NB4 (cell line): Measurements from ENCODE around the gene KDM1B.
"Not testable (repeated sequence)": the region's sequence is repeated elsewhere in the genome, so short reads cannot be mapped to it uniquely, and the experiment has no call there.

Experiments
- DNase-seq: peaks from one replicate; pipeline ENCODE4 v3.0.0; 2010; ENCODE audit warnings: low read depth
- H3K4me3 ChIP-seq: one replicate; pipeline ENCODE4 v1.5.1; 2011; ENCODE audit warnings: mild to moderate bottlenecking, low read depth, low read length, moderate library complexity
- MYC ChIP-seq: IDR thresholded peaks from 2 replicates; pipeline ENCODE4 v1.6.1; 2011; ENCODE audit warnings: low read depth, low read length
- POLR2A ChIP-seq: IDR thresholded peaks from 2 replicates; pipeline ENCODE4 v1.6.1; 2011; ENCODE audit warnings: mild to moderate bottlenecking; ENCODE audit not compliant: insufficient read length; ENCODE audit errors: extremely low read depth
- TF ChIP-seq, protein P1 (sequence below): IDR thresholded peaks from one replicate; pipeline ENCODE4 v1.5.1; 2012; ENCODE audit warnings: low read depth, low read length
- TF ChIP-seq, protein P2 (sequence below): IDR thresholded peaks from 2 replicates; pipeline ENCODE4 v1.6.1; 2011; ENCODE audit warnings: low read depth, low read length

Gene KDM1B

DNA sequence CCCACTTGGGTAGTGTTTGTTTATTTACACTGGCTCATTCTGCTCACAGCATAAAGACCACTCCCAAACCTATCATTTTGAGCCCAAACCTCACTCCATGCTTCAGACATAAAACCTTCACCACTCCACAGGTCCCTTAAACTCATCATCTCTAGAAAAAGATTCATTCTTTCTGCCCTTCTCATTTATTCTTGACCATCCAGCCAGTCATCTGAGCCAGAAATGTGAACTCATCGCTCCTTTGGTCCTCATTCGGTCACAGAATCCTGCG is 12.7 kb upstream of the KDM1B start:
- TF ChIP-seq, protein P1, sequence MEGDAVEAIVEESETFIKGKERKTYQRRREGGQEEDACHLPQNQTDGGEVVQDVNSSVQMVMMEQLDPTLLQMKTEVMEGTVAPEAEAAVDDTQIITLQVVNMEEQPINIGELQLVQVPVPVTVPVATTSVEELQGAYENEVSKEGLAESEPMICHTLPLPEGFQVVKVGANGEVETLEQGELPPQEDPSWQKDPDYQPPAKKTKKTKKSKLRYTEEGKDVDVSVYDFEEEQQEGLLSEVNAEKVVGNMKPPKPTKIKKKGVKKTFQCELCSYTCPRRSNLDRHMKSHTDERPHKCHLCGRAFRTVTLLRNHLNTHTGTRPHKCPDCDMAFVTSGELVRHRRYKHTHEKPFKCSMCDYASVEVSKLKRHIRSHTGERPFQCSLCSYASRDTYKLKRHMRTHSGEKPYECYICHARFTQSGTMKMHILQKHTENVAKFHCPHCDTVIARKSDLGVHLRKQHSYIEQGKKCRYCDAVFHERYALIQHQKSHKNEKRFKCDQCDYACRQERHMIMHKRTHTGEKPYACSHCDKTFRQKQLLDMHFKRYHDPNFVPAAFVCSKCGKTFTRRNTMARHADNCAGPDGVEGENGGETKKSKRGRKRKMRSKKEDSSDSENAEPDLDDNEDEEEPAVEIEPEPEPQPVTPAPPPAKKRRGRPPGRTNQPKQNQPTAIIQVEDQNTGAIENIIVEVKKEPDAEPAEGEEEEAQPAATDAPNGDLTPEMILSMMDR: no peak
- TF ChIP-seq POLR2A (no peak), MYC (no peak)
- TF ChIP-seq, protein P2, sequence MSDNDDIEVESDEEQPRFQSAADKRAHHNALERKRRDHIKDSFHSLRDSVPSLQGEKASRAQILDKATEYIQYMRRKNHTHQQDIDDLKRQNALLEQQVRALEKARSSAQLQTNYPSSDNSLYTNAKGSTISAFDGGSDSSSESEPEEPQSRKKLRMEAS: no peak
- DNase-seq: no peak
- H3K4me3 ChIP-seq: no peak overlapping the region

DNA sequence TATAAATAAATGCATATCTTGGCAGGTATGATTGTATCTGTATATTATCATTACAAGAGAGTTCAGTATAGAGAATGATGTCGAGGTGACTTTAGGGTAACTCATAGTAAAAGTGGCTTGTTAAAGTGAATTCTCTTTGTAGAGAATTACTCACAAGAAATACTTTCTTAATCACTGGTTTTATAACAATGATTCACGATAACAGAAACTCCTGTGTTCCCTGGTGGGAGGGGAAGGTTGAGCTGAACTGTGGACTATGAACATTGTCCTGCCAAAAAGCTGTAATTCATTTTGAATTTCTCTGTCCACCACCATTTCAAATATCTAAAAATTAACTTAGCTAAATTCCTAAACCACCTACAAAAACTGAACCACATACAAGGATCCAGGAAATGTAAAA is 8.1 kb upstream of the KDM1B start:
- no peak for DNase-seq
- TF ChIP-seq MYC: no peak
- TF ChIP-seq, protein P2: no peak
- TF ChIP-seq POLR2A: no peak
- TF ChIP-seq, protein P1: no peak
- no peak overlapping the region for H3K4me3 ChIP-seq

DNA sequence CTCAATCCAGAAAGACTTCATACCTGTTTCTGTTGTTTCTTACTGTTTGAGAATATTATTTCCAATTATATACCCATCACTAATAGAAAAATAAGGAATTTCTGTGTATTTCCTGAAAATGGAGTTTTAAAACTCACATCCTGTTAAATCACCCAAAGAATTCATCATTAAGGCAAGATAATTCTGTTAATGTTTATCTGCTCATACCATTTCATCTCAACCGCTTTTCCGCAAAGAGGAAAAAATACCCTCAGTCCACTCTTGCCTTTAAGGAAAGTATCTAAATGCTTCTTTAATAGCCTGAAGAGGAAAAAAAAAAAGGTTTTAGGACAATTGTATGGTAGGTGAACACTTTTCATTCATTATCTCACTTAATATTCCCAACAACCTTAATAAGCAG is 7.6 kb upstream of the KDM1B start:
- no peak for DNase-seq
- H3K4me3 ChIP-seq: no peak overlapping the region
- TF ChIP-seq POLR2A (no peak), MYC (no peak)
- TF ChIP-seq, protein P1: no peak
- TF ChIP-seq, protein P2: no peak

DNA sequence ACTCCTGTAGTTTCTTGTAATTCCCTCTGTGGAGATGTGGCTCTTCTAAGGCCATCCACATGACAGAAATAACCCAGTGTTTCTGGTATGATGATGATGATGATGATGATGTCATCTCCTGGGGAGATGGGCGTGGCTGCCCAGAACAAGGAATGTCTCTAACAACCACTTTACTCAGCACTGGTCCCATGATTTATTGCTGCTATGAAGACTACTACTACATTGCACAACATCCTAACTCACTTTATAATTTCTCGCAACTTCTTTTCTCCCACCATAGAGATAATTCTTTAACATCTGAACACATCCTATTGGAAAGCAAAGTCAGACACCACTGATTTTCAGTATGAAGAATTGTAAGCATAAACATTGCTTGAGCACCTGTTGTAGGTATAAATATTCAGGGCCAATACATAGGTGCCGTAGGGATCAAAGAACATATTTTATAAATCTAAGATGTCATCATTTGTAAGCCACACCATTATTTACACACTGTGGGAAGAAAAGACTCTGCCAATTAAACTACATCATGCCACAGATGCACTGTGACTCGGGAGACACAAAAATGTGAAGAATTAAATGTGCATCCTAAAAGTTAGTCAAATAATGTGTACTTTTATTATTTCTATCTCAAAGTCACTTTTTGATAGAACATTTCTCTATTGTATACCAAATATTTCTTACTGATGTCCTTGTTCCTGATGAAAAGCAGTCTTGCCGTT is 6.8 kb upstream of the KDM1B start:
- DNase-seq: no peak
- H3K4me3 ChIP-seq: no peak overlapping the region
- TF ChIP-seq, protein P1: no peak
- TF ChIP-seq MYC (no peak), POLR2A (no peak)
- TF ChIP-seq, protein P2: no peak

DNA sequence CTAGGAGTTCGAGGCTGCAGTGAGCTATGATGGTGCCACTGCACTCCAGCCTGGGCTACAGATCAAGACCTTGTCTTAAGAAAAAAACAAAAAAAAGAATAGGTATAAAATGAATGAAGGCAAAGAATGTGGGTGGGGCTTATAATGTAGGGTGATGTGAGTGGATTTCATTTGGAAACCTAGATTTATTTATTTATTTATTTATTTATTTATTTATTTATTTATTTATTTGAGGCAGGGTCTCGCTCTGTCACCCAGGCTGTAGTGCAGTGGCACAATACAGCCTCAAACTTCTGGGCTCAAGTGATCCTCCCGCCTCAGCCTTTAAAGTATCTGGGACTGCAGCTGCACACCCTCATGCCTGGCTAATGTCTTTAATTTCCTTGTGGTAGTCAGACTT is 3.8 kb upstream of the KDM1B start:
- not testable (repeated sequence) for H3K4me3 ChIP-seq, DNase-seq

DNA sequence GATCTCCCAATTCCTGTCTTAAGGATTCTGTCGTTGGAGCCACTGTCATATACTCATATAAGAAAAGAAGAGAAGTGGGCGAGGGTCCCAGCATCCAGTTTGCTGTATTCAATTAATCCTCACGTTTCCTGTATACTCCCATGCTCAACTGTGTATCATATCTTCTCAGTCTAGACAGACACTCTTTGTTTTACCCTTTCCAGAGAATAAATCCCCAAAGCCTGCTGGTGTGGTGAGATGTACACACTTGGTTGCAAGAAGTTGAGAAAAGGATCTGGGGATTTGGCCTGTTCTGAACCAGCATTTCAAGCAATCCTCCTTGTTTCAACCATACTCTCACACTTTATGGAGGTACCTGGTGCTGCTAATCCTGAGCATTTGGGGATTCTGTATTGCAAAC is 3.4 kb upstream of the KDM1B start:
- TF ChIP-seq, protein P2: no peak
- TF ChIP-seq POLR2A: no peak
- TF ChIP-seq, protein P1: no peak
- no peak for TF ChIP-seq MYC
- DNase-seq: no peak
- H3K4me3 ChIP-seq: no peak overlapping the region
